Erythroblast (primary cell): Measurements from ENCODE around the gene IL17REL.
A peak's percentile ranks its signal among the peaks of the same experiment; 100 is the strongest.

ENCODE experiments used
- DNase-seq, 2 experiments: peaks; one replicate each; lab custom pipeline; 2025; lab: John Stamatoyannopoulos, UW
- GATA1 ChIP-seq: IDR thresholded peaks from 2 replicates; pipeline ENCODE4 v1.6.1; 2011; ENCODE audit warnings: low read depth, mild to moderate bottlenecking, control low read depth, low read length, moderate library complexity
- POLR2A ChIP-seq: IDR thresholded peaks from 2 replicates; pipeline ENCODE4 v1.6.1; 2011; ENCODE audit warnings: mild to moderate bottlenecking, low read length

IL17REL gene

GRCh38 chr22:49964136-49965090, 48.2 kb downstream of the IL17REL start:
- no peak for DNase-seq

GRCh38 chr22:49963647-49964026, 48.9 kb downstream of the IL17REL start:
- DNase-seq: no peak
- TF ChIP-seq POLR2A (no peak), GATA1 (no peak)

More at GRCh38 chr22:49964136-49965090, 48.2 kb downstream of the IL17REL start:
- TF ChIP-seq POLR2A: no peak

GRCh38 chr22:49962751-49963646, 49.6 kb downstream of the IL17REL start:
- DNase-seq: no peak

GRCh38 chr22:49962012-49962750, 50.4 kb downstream of the IL17REL start:
- DNase-seq: peak; percentile 52 to 74
- TF ChIP-seq GATA1 (no peak), POLR2A (no peak)

More at GRCh38 chr22:49962751-49963646, 49.6 kb downstream of the IL17REL start:
- TF ChIP-seq POLR2A (no peak), GATA1 (no peak)

GRCh38 chr22:49961601-49962011, 51.0 kb downstream of the IL17REL start:
- TF ChIP-seq GATA1 (no peak), POLR2A (no peak)
- no peak for DNase-seq

- DNase-seq: peak; percentile 76 to 85
- TF ChIP-seq POLR2A (no peak), GATA1 (no peak)
These were observed 51.5 kb downstream of the IL17REL start for GRCh38 chr22:49961005-49961600.

GRCh38 chr22:49960159-49961004, 52.2 kb downstream of the IL17REL start, which contains the start of gene PIM3:
Gene PIM3, plus strand, starts transcription at chr22:49960772. Its CDS starts 176 bp downstream, at chr22:49960948.
- no peak for TF ChIP-seq GATA1
- TF ChIP-seq POLR2A: peak; percentile 84
- peak; percentile 98 for DNase-seq

GRCh38 chr22:49959782-49960158, 52.8 kb downstream of the IL17REL start:
- no peak for DNase-seq
- TF ChIP-seq GATA1 (no peak), POLR2A (no peak)

- no peak for DNase-seq
- TF ChIP-seq POLR2A: no peak
- no peak for TF ChIP-seq GATA1
These were observed 53.4 kb downstream of the IL17REL start for GRCh38 chr22:49958931-49959781.

- TF ChIP-seq GATA1 (no peak), POLR2A (no peak)
- DNase-seq: no peak
These were observed 54.1 kb downstream of the IL17REL start for GRCh38 chr22:49958366-49958921.
